NCI-H82 treated with DMSO at 0.1 percent for 48 hours (cell line): ENCODE data around the gene PLEKHD1.
"Not testable (repeated sequence)": the region's sequence is repeated elsewhere in the genome, so short reads cannot be mapped to it uniquely, and the experiment has no call there.

Experiments used
- DNase-seq: peaks from one replicate; lab custom pipeline; 2025; ENCODE audit not compliant: unreplicated experiment; lab: John Stamatoyannopoulos, UW

Gene PLEKHD1

GRCh38 chr14:69484444-69485314 is at the start of gene PLEKHD1:
Gene PLEKHD1 (plus strand): TSS chr14:69484728. CDS start chr14:69484966, 238 bp downstream.
- DNase-seq = no peak

- DNase-seq = no peak
These were observed 44.8 kb upstream of the PLEKHD1 start for GRCh38 chr14:69439521-69440270.

- DNase-seq = no peak
These were observed 42.6 kb upstream of the PLEKHD1 start for GRCh38 chr14:69441948-69442347.

- no peak for DNase-seq
These were observed 41.2 kb upstream of the PLEKHD1 start for GRCh38 chr14:69443296-69443805.

DNA sequence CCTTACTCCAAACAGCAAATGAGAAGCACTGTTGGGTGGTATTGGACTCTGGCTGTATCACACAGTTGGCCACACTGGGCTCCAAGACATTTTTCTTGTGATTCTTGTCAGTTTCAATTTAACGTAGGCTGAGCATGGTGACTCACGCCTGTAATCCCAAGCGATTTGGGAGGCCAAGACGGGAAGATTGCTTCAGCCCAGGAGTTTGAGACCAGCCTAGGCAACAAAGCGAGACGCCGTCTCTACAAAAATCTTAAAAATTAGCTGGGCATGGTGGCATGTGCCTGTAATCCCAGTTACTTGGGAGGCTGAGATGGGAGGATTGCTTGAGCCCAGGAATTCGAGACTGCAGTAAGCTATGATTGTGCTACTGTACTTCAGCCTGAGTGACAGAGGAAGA is 35.3 kb upstream of the PLEKHD1 start:
- no peak for DNase-seq

DNA sequence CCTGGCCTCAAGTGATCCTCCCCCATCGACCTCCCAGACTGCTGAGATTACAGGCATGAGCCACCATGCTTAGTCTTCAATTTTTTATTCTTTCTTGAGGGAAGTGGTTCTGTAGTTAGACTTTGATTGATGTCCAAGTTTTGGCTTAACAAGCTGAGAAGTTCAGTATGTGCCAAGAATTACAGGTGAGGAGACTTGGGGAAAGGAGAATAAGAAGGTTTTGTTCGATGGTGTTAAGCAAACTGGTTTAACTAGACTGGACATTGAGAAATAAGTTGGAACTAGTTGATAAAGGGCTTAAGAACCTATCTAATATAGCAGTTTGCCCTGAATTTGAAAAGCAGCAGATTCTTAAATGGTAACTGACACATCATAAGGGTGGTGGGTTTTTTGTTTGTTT is 32.6 kb upstream of the PLEKHD1 start:
- DNase-seq = no peak

DNA sequence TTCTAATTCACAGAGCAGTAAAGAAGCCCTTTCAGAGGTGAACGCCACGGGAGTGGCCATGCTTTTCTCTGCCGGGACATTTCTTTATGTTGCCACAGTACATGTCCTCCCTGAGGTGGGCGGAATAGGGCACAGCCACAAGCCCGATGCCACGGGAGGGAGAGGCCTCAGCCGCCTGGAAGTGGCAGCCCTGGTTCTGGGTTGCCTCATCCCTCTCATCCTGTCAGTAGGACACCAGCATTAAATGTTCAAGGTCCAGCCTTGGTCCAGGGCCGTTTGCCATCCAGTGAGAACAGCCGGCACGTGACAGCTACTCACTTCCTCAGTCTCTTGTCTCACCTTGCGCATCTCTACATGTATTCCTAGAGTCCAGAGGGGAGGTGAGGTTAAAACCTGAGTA is 26.2 kb upstream of the PLEKHD1 start:
- DNase-seq = no peak

DNA sequence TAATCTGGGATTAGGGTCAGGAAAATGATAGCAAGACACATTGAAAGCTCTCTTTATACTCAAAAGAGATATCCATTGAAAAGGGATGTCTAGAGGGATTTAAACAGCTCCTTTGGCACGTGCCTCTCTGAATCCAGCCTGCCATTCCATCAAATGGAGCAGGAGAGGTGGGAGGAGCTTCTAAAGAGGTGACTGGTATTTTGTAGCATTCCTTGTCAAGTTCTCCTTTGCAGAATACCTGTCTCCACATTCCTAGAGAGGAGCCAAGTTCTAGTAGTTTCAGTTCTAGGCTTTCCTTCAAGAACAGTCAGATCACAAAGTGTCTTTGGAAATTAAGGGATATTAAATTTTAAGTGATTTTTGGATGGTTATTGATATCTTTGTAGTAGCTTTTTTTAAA is 25.4 kb upstream of the PLEKHD1 start:
- no peak for DNase-seq

DNA sequence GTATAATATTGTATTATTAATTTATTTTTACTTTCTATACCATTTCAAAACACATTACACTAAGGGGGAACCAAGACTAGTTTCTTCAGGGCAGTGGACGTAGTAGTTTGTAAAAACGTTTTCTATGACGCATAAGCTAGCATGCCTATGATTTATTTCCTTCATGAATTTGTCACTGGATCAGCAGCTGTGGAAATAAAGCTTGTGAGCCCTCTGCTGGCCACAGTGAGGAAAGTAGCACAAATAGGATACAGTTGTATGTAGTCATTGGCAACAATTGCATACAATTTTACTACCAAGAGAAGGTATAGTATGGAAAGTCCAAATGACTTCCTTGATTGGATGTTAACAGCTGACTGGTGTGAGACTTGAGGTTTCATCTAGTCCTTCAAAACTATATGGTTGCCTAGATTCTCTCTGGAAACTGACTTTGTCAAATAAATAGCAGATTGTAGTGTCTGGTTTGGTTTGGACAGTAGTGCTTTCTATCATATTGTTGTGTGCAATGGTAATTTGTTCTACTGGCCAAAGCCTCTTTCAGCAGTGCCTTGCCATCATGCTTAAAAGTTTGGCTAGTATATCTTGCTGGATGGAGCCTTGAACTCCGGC is 24.3 kb upstream of the PLEKHD1 start:
- DNase-seq = peak; percentile 27

GRCh38 chr14:69464379-69464778 is 20.1 kb upstream of the PLEKHD1 start:
- DNase-seq = no peak

DNA sequence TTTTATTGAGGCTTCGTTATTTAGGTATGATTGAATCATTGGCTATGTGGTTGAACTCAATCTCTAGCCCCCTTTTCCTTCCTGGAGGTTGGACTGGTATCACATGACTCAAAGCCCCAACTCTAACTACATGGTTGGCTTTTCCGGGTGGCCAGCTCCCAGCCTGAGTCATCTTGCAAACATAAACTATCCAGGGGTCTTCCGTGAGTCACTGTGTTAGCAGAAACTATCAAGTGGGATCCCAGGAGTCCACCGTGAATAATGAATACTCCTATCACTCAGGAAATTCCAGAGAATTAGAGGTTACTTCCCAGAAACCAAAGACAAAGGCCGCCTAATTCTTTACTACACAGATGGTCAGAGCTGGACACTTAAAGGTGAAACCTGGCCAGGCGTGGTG is 19.7 kb upstream of the PLEKHD1 start:
- DNase-seq = no peak

- no peak for DNase-seq
These were observed 15.6 kb upstream of the PLEKHD1 start for GRCh38 chr14:69468949-69469348.

GRCh38 chr14:69471436-69471835 is 13.1 kb upstream of the PLEKHD1 start:
- no peak for DNase-seq

- no peak for DNase-seq
These were observed 12.6 kb upstream of the PLEKHD1 start for GRCh38 chr14:69471916-69472315.

- no peak for DNase-seq
These were observed 11.3 kb upstream of the PLEKHD1 start for GRCh38 chr14:69473260-69473659.

GRCh38 chr14:69473946-69474345 is 10.6 kb upstream of the PLEKHD1 start:
- DNase-seq = no peak

GRCh38 chr14:69475194-69475818 is 9.2 kb upstream of the PLEKHD1 start:
- DNase-seq = no peak

GRCh38 chr14:69476824-69477450 is 7.6 kb upstream of the PLEKHD1 start:
- not testable (repeated sequence) for DNase-seq

DNA sequence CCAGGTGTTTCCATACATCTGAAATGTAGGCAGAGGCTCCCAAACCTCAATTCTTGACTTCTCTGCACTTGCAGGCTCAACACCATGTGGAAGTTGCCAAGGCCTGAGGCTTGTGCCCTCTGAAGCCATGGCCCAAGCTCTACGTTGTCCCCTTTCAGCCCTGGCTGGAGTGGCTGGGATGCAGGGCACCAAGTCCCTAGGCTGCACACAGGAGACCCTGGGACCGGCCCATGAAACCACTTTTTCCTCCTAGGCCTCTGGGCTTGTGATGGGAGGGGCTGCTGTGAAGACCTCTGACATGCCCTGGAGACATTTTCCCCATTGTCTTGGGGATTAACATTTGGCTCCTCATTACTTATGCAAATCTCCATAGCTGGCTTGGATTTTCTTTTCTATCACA is 6.5 kb upstream of the PLEKHD1 start:
- DNase-seq = not testable (repeated sequence)

- no peak for DNase-seq
These were observed 4.8 kb upstream of the PLEKHD1 start for GRCh38 chr14:69479696-69480095.

DNA sequence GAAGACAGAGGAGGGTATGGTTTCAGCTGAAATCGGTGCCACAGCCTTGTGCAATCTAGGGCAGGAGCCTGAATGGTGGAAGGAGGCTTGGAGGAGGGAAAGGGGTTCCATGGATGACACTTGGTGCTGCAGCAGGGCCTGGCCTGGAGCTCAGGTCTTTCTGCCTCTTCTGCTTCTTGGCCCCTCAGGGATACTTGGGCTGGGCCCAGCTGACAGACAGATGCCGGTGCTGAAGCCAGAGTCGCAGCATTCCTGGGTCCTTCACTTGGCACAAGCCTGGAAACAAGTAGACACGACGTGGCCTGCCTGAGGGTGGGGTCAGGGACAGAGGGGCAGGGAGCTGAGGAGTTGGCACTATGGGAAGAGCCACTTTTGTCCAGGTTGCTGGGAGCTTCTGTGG is 4.4 kb upstream of the PLEKHD1 start:
- DNase-seq = no peak
